ENCODE data around the gene SLC35G6. TPM values are rescaled to one million over a fixed set of nuclear protein-coding genes. Genes with fewer than 3 reads are reported as not detected.

Gene SLC35G6
- total RNA-seq, 2 experiments from 2014 or later = not detected

DNA sequence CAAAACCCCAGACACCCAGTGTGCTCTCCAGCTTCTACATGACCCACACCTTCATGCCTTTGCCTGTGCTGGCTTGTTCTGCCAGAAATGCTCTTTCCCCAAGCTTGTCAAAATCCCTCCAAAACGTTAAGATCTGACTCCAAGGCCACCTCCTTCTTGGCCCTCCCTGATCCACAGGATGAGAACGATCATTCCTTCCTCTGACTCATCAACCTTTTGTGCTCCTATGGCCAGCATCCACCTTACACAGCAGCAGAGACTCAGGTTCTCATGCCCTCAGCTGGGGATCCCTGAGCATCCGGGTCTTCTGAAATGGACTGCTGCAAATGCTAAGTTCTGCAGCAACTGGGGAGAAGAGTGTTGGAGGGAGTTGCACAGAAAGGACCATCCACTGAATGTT, 4.8 kb upstream of the SLC35G6 start:
- Histone ChIP-seq H2AFZ (ENCODE audit: low read length) (no peak overlapping the region), H3K4me3 (ENCODE audit: low read depth, low read length, poor library complexity, severe bottlenecking) (no peak overlapping the region), H3K4me2 (ENCODE audit: low read length) (no peak overlapping the region), H3K4me1 (ENCODE audit: insufficient read depth, low read length, poor library complexity, severe bottlenecking) (peaks cover 6% of the 10 kb centered on the region), H3K27ac (ENCODE audit: low read depth, low read length, poor library complexity, severe bottlenecking) (no peak overlapping the region), H3K79me2 (ENCODE audit: insufficient read depth, low read depth, low read length) (no peaks in the 10 kb centered on the region), H4K20me1 (ENCODE audit: insufficient read depth, low read length) (no peaks in the 10 kb centered on the region), H3K36me3 (ENCODE audit: insufficient read depth, low read length) (no peaks in the 10 kb centered on the region), H3K9me2 (ENCODE audit: insufficient read depth, low read length) (no peaks in the 10 kb centered on the region), H3K9me3 (ENCODE audit: low read length) (no peaks in the 10 kb centered on the region)
- intact Hi-C loops (cut with micrococcal nuclease; ENCODE audit: unreplicated experiment) = no loop called here
- POLR2A ChIA-PET = interaction anchor here (0.6 to 1.1 kb wide), 5 partner anchors 8 to 255 kb away, joined by 3 to 5 read pairs (median 3); partner anchors contain the start of genes POLR2A and TMEM256
- TF ChIP-seq EZH2phosphoT487 (IDR thresholded peaks at IDR 0.05; ENCODE audit: borderline replicate concordance, low read depth, low read length) = no peak
- TF ChIP-seq, protein P1, sequence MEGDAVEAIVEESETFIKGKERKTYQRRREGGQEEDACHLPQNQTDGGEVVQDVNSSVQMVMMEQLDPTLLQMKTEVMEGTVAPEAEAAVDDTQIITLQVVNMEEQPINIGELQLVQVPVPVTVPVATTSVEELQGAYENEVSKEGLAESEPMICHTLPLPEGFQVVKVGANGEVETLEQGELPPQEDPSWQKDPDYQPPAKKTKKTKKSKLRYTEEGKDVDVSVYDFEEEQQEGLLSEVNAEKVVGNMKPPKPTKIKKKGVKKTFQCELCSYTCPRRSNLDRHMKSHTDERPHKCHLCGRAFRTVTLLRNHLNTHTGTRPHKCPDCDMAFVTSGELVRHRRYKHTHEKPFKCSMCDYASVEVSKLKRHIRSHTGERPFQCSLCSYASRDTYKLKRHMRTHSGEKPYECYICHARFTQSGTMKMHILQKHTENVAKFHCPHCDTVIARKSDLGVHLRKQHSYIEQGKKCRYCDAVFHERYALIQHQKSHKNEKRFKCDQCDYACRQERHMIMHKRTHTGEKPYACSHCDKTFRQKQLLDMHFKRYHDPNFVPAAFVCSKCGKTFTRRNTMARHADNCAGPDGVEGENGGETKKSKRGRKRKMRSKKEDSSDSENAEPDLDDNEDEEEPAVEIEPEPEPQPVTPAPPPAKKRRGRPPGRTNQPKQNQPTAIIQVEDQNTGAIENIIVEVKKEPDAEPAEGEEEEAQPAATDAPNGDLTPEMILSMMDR (conservative IDR thresholded peaks at IDR 0.05; ENCODE audit: low read length) = no peak
- CTCF ChIA-PET (ENCODE audit: unreplicated experiment) = no interaction called here
- no peak for DNase-seq (ENCODE audit: low spot score)
- no TSS peak for BruUV-seq (replicated peaks)

DNA sequence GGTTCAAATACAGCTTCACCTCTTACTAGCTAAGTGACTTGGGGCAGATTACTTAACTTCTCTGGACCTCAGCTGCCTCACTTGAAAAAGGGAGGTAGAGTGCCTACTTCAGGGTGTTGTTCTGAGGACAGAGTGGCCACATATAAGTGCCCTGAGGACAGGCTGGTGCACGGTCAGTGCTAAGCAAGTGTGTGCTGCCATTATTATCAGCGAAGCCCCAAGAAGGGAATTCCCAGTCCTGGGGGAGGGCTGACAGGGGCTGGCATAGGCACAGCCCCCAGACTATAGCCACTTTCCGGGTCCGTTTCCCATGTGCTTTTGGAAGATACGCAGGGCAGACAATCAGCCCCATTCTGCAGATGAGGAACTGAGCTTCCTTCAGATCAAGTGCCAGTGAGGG, 4.3 kb upstream of the SLC35G6 start:
- DNase-seq (ENCODE audit: low spot score) = no peak
- intact Hi-C loops (cut with micrococcal nuclease; ENCODE audit: unreplicated experiment) = no loop called here
- ChIA-PET CTCF (ENCODE audit: unreplicated experiment) (no interaction called here), POLR2A (interaction anchor here (0.9 kb wide), 1 partner anchor 20 kb away, joined by 4 read pairs; no protein-coding TSS in a partner anchor)
- Histone ChIP-seq H3K4me2 (ENCODE audit: low read length) (peak overlapping the region; percentile 66; the same call in 1 of the 2 replicates), H3K9me2 (ENCODE audit: insufficient read depth, low read length) (no peaks in the 10 kb centered on the region), H2AFZ (ENCODE audit: low read length) (no peak overlapping the region), H3K79me2 (ENCODE audit: insufficient read depth, low read depth, low read length) (no peaks in the 10 kb centered on the region), H3K4me1 (ENCODE audit: insufficient read depth, low read length, poor library complexity, severe bottlenecking) (peaks cover 6% of the 10 kb centered on the region), H4K20me1 (ENCODE audit: insufficient read depth, low read length) (no peaks in the 10 kb centered on the region), H3K36me3 (ENCODE audit: insufficient read depth, low read length) (no peaks in the 10 kb centered on the region), H3K27ac (ENCODE audit: low read depth, low read length, poor library complexity, severe bottlenecking) (no peak overlapping the region), H3K9me3 (ENCODE audit: low read length) (no peaks in the 10 kb centered on the region), H3K4me3 (ENCODE audit: low read depth, low read length, poor library complexity, severe bottlenecking) (no peak overlapping the region)
- BruUV-seq (replicated peaks) = no TSS peak
- TF ChIP-seq, protein P1 (conservative IDR thresholded peaks at IDR 0.05; ENCODE audit: low read length) = no peak
- TF ChIP-seq EZH2phosphoT487 (IDR thresholded peaks at IDR 0.05; ENCODE audit: borderline replicate concordance, low read depth, low read length) = no peak

DNA sequence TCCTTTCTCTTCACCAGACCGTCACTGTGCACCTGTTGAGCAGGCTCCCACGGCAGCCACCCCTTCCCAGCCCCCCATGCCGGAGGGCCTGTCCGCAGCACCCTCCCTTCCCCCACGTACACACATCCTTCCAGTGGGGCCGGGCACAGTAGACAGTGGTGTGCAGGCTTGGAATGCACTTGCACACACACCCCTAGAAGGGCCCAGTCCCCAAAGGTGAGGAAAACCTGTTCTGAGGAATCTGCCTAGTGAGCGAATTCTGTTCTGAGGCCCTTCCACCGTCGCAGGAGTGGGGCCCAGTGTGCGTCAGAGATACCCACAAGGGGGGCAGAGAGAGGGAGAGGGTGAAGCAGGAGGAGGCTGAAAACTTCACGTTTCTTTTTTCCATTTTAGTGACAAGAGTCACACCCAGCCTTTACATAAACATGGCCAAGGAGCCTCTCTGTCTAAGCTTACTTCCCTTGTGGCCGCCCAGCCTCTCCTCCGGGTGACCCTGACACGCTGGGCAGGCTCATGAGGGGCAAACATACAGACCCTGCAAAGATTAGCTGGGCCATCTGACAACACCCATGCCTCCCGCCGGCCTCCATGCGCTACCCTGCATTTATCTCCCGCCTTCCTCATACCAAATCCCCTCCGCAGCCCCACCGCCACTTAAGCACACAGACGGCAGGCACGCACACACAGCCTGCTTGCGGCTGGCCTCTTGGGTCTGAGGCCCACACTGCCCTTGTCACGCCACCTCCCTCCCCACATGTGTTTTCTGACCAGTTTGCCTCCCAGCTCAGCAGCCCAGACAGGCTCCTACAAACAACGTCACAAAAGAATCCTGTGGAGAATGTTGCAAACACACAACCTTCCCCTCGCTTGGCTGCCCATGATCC, 3.6 kb upstream of the SLC35G6 start:
- H3K27ac ChIP-seq (ENCODE audit: low read depth, low read length, poor library complexity, severe bottlenecking) = no peak overlapping the region
- no peaks in the 10 kb centered on the region for H3K9me3 ChIP-seq (ENCODE audit: low read length)
- H3K9me2 ChIP-seq (ENCODE audit: insufficient read depth, low read length) = no peaks in the 10 kb centered on the region
- H2AFZ ChIP-seq (ENCODE audit: low read length) = no peak overlapping the region
- H4K20me1 ChIP-seq (ENCODE audit: insufficient read depth, low read length) = no peaks in the 10 kb centered on the region
- no peaks in the 10 kb centered on the region for H3K36me3 ChIP-seq (ENCODE audit: insufficient read depth, low read length)
- BruUV-seq (replicated peaks) = no TSS peak
- H3K4me2 ChIP-seq (ENCODE audit: low read length) = peak overlapping the region; percentile 66; the same call in 1 of the 2 replicates
- intact Hi-C loops (cut with micrococcal nuclease; ENCODE audit: unreplicated experiment) = no loop called here
- ChIA-PET CTCF (ENCODE audit: unreplicated experiment) (no interaction called here), POLR2A (no interaction called here)
- H3K79me2 ChIP-seq (ENCODE audit: insufficient read depth, low read depth, low read length) = no peaks in the 10 kb centered on the region
- no peak for TF ChIP-seq EZH2phosphoT487 (IDR thresholded peaks at IDR 0.05; ENCODE audit: borderline replicate concordance, low read depth, low read length)
- TF ChIP-seq, protein P1 (conservative IDR thresholded peaks at IDR 0.05; ENCODE audit: low read length) = no peak
- H3K4me1 ChIP-seq (ENCODE audit: insufficient read depth, low read length, poor library complexity, severe bottlenecking) = peaks cover 8% of the 10 kb centered on the region
- DNase-seq (ENCODE audit: low spot score) = no peak
- no peak overlapping the region for H3K4me3 ChIP-seq (ENCODE audit: low read depth, low read length, poor library complexity, severe bottlenecking)
